Prostate gland (tissue), 2 donors: Measurements from ENCODE around the gene KCTD17. TPM values are rescaled to one million over a fixed set of nuclear protein-coding genes. Genes with fewer than 3 reads are reported as not detected.

Experiments
- DNase-seq: peaks from one replicate; pipeline ENCODE4 v3.0.0-alpha.2; 2019; ENCODE audit warnings: low spot score
- H3K27ac ChIP-seq, 2 donors: fragments of 200-600 bp; sonication (generic); 2 replicates each; pipeline ENCODE4 v1.5.1; 2017 to 2019
- H3K27me3 ChIP-seq: fragments of 200-600 bp; sonication (generic); replicated peaks from 2 replicates; pipeline ENCODE4 v1.5.1; 2019; ENCODE audit not compliant: insufficient read depth
- H3K36me3 ChIP-seq, 2 donors: fragments of 200-600 bp; sonication (generic); 1 replicate in 1 of 2; 2 replicates in 1 of 2; pipeline versions ENCODE4 v1.5.1 to v1.8.1; 2017 to 2019
- H3K4me1 ChIP-seq: fragments of 200-600 bp; sonication (generic); replicated peaks from 2 replicates; pipeline ENCODE4 v1.5.1; 2019
- H3K4me3 ChIP-seq, 2 donors: fragments of 200-600 bp; sonication (generic); 2 replicates each; pipeline ENCODE4 v1.5.1; 2017 to 2019
- H3K9me3 ChIP-seq: fragments of 200-600 bp; sonication (generic); 2 replicates; pipeline ENCODE4 v1.5.1; 2017
- CTCF ChIP-seq, 4 experiments: fragments of 200-600 bp in 2 of 4; fragments of 450-650 bp in 2 of 4; sonication (generic) in 2 of 4; IDR thresholded peaks; 1 replicate in 3 of 4; 2 replicates in 1 of 4; pipeline ENCODE4 v1.5.1; 2016 to 2019; ENCODE audit warnings: antibody characterized with exemption in 4 of 4, mild to moderate bottlenecking in 2 of 4, moderate library complexity in 2 of 4
- POLR2A ChIP-seq: fragments of 450-650 bp; IDR thresholded peaks from one replicate; pipeline ENCODE4 v1.6.1; 2016; ENCODE audit warnings: antibody characterized with exemption, mild to moderate bottlenecking
- POLR2AphosphoS5 ChIP-seq: sonication (generic); formaldehyde crosslinking; IDR thresholded peaks from one replicate; pipeline ENCODE4 v1.6.1; 2017; ENCODE audit warnings: antibody characterized with exemption
- WGBS: methylation state at CpG from one replicate; pipeline ENCODE4 v1.1.5; 2018; 5-methylcytosine and 5-hydroxymethylcytosine counted together
- intact Hi-C: fragments of 100-400 bp; cut with DNase I; formaldehyde crosslinking; loops from one replicate; pipeline ENCODE4 v1.14.2; 2022
- total RNA-seq, 2 donors: library from RNA; depleted of rRNA; stranded (reverse); fragments of >200 nt; gene quantifications; one replicate each; pipeline ENCODE4 v1.1.0, GENCODE V29; 2016

The KCTD17 gene
- total RNA-seq, 2 donors from 2014 or later = 7.8 to 32.4 TPM

- intact Hi-C loops = no loop called here
- H3K27ac ChIP-seq = no peak overlapping the region
Measured at GRCh38 chr22:37039466-37039865, 12.1 kb upstream of the KCTD17 start.

GRCh38 chr22:37043209-37043827 lies 8.2 kb upstream of the KCTD17 start:
- intact Hi-C loops = no loop called here
- no peak for DNase-seq
- Histone ChIP-seq H3K27ac (no peak overlapping the region), H3K27me3 (no peaks in the 10 kb centered on the region), H3K4me1 (no peaks in the 10 kb centered on the region), H3K4me3 (no peak overlapping the region), H3K9me3 (no peaks in the 10 kb centered on the region), H3K36me3 (no peaks in the 10 kb centered on the region)
- TF ChIP-seq POLR2A (no peak), CTCF (IDR thresholded peaks at IDR 0.05) (no peak), POLR2AphosphoS5 (no peak)
- 76% methylated on average over 7 of the region's 7 CpGs for WGBS

More at GRCh38 chr22:37039466-37039865, 12.1 kb upstream of the KCTD17 start:
- no peak for TF ChIP-seq CTCF (IDR thresholded peaks at IDR 0.05)
- TF ChIP-seq POLR2AphosphoS5 = no peak
- no peak for TF ChIP-seq POLR2A
- no peaks in the 10 kb centered on the region for H3K27me3 ChIP-seq
- DNase-seq = no peak
- no peaks in the 10 kb centered on the region for H3K9me3 ChIP-seq
- no peaks in the 10 kb centered on the region for H3K4me1 ChIP-seq
- 70% methylated on average over 2 of the region's 2 CpGs for WGBS
- no peak overlapping the region for H3K4me3 ChIP-seq
- no peaks in the 10 kb centered on the region for H3K36me3 ChIP-seq

GRCh38 chr22:37043828-37044538 lies 7.6 kb upstream of the KCTD17 start:
- H3K4me3 ChIP-seq = no peak overlapping the region
- no peaks in the 10 kb centered on the region for H3K9me3 ChIP-seq
- no peak overlapping the region for H3K27ac ChIP-seq
- TF ChIP-seq POLR2A = no peak
- peak; percentile 45 to 85 (median 71) for TF ChIP-seq CTCF (IDR thresholded peaks at IDR 0.05)
- TF ChIP-seq POLR2AphosphoS5 = peak; percentile 41
- H3K36me3 ChIP-seq = no peaks in the 10 kb centered on the region
- DNase-seq = peak; percentile 76
- 43% methylated on average over 11 of the region's 17 CpGs for WGBS
- H3K27me3 ChIP-seq = no peaks in the 10 kb centered on the region
- H3K4me1 ChIP-seq = no peaks in the 10 kb centered on the region
- intact Hi-C loops = no loop called here

- Histone ChIP-seq H3K27ac (no peak overlapping the region), H3K36me3 (no peaks in the 10 kb centered on the region), H3K27me3 (no peaks in the 10 kb centered on the region), H3K4me3 (no peak overlapping the region), H3K4me1 (no peaks in the 10 kb centered on the region), H3K9me3 (no peaks in the 10 kb centered on the region)
- 78% methylated on average over 9 of the region's 9 CpGs for WGBS
- intact Hi-C loops = no loop called here
- TF ChIP-seq CTCF (IDR thresholded peaks at IDR 0.05) (no peak), POLR2AphosphoS5 (no peak), POLR2A (no peak)
- DNase-seq = no peak
Measured at GRCh38 chr22:37044634-37045625, 6.6 kb upstream of the KCTD17 start.
